ENCODE measurements around the gene NTNG1. TPM values are rescaled to one million over a fixed set of nuclear protein-coding genes. Genes with fewer than 3 reads are reported as not detected.

The NTNG1 gene
- total and polyA plus RNA-seq, 2 of the 8 experiments (the other 6 are each of a cell fraction or from before 2014, with no cell fraction given) = 1.2 to 4.1 TPM

DNA sequence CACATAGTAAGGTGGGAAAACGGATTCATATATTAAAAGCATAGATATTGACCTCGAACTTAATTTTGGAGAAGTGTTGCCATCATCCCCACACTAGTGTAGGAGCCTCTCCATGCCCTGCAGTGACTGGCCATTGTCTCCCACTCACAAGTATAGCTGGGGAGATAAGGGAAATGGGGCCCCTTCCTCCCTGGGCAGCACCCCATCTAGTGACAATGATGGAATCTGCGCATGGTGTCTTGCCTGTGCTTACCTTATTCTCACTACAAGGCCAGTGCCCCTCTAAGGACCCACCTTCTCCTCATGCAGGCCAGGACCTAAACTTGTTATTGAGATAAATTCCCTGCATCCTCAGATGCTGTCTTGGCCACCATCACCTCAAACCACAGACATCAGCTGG lies 374.9 kb downstream of the NTNG1 start (continued):
- TF ChIP-seq HDAC2 (IDR thresholded peaks at IDR 0.05; ENCODE audit: borderline replicate concordance in 1 of 2, low read depth in 2 of 2, low read length in 2 of 2) (no peak), JUN (IDR thresholded peaks at IDR 0.05; ENCODE audit: low read depth, low read length) (no peak), SP2 (IDR thresholded peaks at IDR 0.05; ENCODE audit: low read length) (no peak), TEAD4 (IDR thresholded peaks at IDR 0.05; ENCODE audit: low read depth, low read length) (no peak), KDM1A (IDR thresholded peaks at IDR 0.05; ENCODE audit: borderline replicate concordance, low read length) (no peak), RXRA (IDR thresholded peaks at IDR 0.05; ENCODE audit: insufficient read depth, low read depth, low read length) (no peak)
- TF ChIP-seq, protein P1, sequence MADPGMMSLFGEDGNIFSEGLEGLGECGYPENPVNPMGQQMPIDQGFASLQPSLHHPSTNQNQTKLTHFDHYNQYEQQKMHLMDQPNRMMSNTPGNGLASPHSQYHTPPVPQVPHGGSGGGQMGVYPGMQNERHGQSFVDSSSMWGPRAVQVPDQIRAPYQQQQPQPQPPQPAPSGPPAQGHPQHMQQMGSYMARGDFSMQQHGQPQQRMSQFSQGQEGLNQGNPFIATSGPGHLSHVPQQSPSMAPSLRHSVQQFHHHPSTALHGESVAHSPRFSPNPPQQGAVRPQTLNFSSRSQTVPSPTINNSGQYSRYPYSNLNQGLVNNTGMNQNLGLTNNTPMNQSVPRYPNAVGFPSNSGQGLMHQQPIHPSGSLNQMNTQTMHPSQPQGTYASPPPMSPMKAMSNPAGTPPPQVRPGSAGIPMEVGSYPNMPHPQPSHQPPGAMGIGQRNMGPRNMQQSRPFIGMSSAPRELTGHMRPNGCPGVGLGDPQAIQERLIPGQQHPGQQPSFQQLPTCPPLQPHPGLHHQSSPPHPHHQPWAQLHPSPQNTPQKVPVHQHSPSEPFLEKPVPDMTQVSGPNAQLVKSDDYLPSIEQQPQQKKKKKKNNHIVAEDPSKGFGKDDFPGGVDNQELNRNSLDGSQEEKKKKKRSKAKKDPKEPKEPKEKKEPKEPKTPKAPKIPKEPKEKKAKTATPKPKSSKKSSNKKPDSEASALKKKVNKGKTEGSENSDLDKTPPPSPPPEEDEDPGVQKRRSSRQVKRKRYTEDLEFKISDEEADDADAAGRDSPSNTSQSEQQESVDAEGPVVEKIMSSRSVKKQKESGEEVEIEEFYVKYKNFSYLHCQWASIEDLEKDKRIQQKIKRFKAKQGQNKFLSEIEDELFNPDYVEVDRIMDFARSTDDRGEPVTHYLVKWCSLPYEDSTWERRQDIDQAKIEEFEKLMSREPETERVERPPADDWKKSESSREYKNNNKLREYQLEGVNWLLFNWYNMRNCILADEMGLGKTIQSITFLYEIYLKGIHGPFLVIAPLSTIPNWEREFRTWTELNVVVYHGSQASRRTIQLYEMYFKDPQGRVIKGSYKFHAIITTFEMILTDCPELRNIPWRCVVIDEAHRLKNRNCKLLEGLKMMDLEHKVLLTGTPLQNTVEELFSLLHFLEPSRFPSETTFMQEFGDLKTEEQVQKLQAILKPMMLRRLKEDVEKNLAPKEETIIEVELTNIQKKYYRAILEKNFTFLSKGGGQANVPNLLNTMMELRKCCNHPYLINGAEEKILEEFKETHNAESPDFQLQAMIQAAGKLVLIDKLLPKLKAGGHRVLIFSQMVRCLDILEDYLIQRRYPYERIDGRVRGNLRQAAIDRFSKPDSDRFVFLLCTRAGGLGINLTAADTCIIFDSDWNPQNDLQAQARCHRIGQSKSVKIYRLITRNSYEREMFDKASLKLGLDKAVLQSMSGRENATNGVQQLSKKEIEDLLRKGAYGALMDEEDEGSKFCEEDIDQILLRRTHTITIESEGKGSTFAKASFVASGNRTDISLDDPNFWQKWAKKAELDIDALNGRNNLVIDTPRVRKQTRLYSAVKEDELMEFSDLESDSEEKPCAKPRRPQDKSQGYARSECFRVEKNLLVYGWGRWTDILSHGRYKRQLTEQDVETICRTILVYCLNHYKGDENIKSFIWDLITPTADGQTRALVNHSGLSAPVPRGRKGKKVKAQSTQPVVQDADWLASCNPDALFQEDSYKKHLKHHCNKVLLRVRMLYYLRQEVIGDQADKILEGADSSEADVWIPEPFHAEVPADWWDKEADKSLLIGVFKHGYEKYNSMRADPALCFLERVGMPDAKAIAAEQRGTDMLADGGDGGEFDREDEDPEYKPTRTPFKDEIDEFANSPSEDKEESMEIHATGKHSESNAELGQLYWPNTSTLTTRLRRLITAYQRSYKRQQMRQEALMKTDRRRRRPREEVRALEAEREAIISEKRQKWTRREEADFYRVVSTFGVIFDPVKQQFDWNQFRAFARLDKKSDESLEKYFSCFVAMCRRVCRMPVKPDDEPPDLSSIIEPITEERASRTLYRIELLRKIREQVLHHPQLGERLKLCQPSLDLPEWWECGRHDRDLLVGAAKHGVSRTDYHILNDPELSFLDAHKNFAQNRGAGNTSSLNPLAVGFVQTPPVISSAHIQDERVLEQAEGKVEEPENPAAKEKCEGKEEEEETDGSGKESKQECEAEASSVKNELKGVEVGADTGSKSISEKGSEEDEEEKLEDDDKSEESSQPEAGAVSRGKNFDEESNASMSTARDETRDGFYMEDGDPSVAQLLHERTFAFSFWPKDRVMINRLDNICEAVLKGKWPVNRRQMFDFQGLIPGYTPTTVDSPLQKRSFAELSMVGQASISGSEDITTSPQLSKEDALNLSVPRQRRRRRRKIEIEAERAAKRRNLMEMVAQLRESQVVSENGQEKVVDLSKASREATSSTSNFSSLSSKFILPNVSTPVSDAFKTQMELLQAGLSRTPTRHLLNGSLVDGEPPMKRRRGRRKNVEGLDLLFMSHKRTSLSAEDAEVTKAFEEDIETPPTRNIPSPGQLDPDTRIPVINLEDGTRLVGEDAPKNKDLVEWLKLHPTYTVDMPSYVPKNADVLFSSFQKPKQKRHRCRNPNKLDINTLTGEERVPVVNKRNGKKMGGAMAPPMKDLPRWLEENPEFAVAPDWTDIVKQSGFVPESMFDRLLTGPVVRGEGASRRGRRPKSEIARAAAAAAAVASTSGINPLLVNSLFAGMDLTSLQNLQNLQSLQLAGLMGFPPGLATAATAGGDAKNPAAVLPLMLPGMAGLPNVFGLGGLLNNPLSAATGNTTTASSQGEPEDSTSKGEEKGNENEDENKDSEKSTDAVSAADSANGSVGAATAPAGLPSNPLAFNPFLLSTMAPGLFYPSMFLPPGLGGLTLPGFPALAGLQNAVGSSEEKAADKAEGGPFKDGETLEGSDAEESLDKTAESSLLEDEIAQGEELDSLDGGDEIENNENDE (IDR thresholded peaks at IDR 0.05; ENCODE audit: insufficient replicate concordance, low read length) = no peak
